GF-D8 (cell line): ENCODE results near the gene TIGD2.

Experiments used
- DNase-seq: peaks from one replicate; lab custom pipeline; 2025; lab: John Stamatoyannopoulos, UW

Gene TIGD2

GRCh38 chr4:89162987-89163386 lies 51.7 kb downstream of the TIGD2 start:
- no peak for DNase-seq

- no peak for DNase-seq
Measured at GRCh38 chr4:89164400-89164799, 53.1 kb downstream of the TIGD2 start.
